Right lobe of liver (tissue), 6 donors: ENCODE measurements around the gene MRGPRX2. TPM values are rescaled to one million over a fixed set of nuclear protein-coding genes. Genes with fewer than 3 reads are reported as not detected.

Experiments used
- ATAC-seq, 4 donors: fragments of 200-7000 bp; cut with Tn5 transposase; one replicate each; pipeline ENCODE4 v1.9.1; 2020; ENCODE audit warnings: mild to moderate bottlenecking in 4 of 4, moderate library complexity in 4 of 4
- DNase-seq, 3 donors: peaks; one replicate each; pipeline ENCODE4 v3.0.0-alpha.2; 2020
- H3K27ac ChIP-seq, 3 donors: fragments of 200-600 bp; one replicate each; pipeline ENCODE4 v1.8.0; 2022
- H3K27me3 ChIP-seq, 2 donors: fragments of 200-600 bp; one replicate each; pipeline ENCODE4 v1.8.0; 2022
- H3K36me3 ChIP-seq, 4 donors: fragments of 200-600 bp; sonication (generic) in 1 of 4; one replicate each; pipeline versions ENCODE4 v1.5.1 to v1.8.0; 2017 to 2022; ENCODE audit warnings: control low read depth in 1 of 4
- H3K4me1 ChIP-seq, 4 donors: fragments of 200-600 bp; sonication (generic) in 1 of 4; one replicate each; pipeline versions ENCODE4 v1.5.1 to v1.8.0; 2017 to 2022; ENCODE audit warnings: control low read depth in 1 of 4
- H3K4me3 ChIP-seq, 3 donors: fragments of 200-600 bp; one replicate each; pipeline ENCODE4 v1.8.0; 2022
- H3K9me3 ChIP-seq, 4 donors: fragments of 200-600 bp; sonication (generic) in 1 of 4; one replicate each; pipeline versions ENCODE4 v1.5.1 to v1.8.0; 2017 to 2022; ENCODE audit warnings: control low read depth in 1 of 4
- POLR2A ChIP-seq: fragments of 450-650 bp; IDR thresholded peaks from one replicate; pipeline ENCODE4 v1.6.1; 2017; ENCODE audit warnings: antibody characterized with exemption, mild to moderate bottlenecking
- WGBS: methylation state at CpG from one replicate; pipeline ENCODE4 v1.1.6; 2018; ENCODE audit warnings: low coverage, low lambda C conversion rate; ENCODE audit not compliant: insufficient coverage; ENCODE audit errors: missing lambda C conversion rate; 5-methylcytosine and 5-hydroxymethylcytosine counted together
- intact Hi-C, 2 donors: fragments of 100-400 bp; cut with DNase I; formaldehyde crosslinking; loops; one replicate each; pipeline versions ENCODE4 v1.11.2 to v1.14.1; 2022
- total RNA-seq, 6 experiments: library from RNA; depleted of rRNA in 2 of 6; stranded (reverse); fragments of >200 nt in 2 of 6; fragmentation: NEBNext Ultra II Directional in 3 of 6; extraction: Animal tissue kit (Norgen Biotek cat#: 25700) in 3 of 6; gene quantifications; one replicate each; pipeline versions ENCODE4 v1.1.0 to v1.2.4, GENCODE V29; 2016 to 2023
- TF ChIP-seq, protein P1 (sequence below), 4 donors: fragments of 200-600 bp in 3 of 4; fragments of 450-650 bp in 1 of 4; IDR thresholded peaks; one replicate each; pipeline versions ENCODE4 v1.5.1 to v1.8.0; 2016 to 2022; ENCODE audit warnings: antibody characterized with exemption in 4 of 4, mild to moderate bottlenecking in 2 of 4
- donor health status: DM: no; HTN: yes; CAD: no.
- donor health status: DM: no; HTN: no; CAD: no.
- donor health status: DM: no; HTN: no; CAD: no.
- donor health status: DM: no; HTN: yes; CAD: no.
- donor health status: DM: no; HTN: yes; CAD: no.

The MRGPRX2 gene
- total RNA-seq, 6 experiments from 2014 or later = not detected

- Histone ChIP-seq H3K27ac (no peak overlapping the region), H3K4me1 (no peaks in the 10 kb centered on the region), H3K27me3 (no peaks in the 10 kb centered on the region), H3K36me3 (no peaks in the 10 kb centered on the region), H3K4me3 (no peak overlapping the region), H3K9me3 (no peaks in the 10 kb centered on the region)
- intact Hi-C loops = no loop called here
- ATAC-seq = no peak
- 89% methylated on average over 2 of the region's 2 CpGs for WGBS
- TF ChIP-seq, protein P1, sequence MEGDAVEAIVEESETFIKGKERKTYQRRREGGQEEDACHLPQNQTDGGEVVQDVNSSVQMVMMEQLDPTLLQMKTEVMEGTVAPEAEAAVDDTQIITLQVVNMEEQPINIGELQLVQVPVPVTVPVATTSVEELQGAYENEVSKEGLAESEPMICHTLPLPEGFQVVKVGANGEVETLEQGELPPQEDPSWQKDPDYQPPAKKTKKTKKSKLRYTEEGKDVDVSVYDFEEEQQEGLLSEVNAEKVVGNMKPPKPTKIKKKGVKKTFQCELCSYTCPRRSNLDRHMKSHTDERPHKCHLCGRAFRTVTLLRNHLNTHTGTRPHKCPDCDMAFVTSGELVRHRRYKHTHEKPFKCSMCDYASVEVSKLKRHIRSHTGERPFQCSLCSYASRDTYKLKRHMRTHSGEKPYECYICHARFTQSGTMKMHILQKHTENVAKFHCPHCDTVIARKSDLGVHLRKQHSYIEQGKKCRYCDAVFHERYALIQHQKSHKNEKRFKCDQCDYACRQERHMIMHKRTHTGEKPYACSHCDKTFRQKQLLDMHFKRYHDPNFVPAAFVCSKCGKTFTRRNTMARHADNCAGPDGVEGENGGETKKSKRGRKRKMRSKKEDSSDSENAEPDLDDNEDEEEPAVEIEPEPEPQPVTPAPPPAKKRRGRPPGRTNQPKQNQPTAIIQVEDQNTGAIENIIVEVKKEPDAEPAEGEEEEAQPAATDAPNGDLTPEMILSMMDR (IDR thresholded peaks at IDR 0.05) = no peak
- no peak for TF ChIP-seq POLR2A
- DNase-seq = no peak
Measured at GRCh38 chr11:19092850-19093249, 32.3 kb upstream of the MRGPRX2 start.

DNA sequence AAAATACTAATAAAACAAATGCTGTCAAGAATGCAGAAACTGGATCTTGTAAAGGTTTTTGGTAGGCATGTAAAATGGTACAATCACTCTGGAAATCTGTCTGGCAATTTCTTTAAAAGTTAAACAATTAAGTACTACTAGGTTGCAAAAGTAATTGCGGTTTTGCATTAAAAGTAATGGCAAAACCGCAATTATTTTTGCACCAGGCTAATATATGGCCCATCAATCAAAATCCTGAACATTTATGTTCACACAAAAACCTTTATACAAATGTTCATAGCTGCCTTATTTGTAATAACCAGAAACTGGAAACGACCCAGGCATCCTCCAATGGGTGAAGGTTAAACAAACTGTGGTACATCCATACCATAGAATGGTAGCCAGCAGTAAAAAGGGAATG, 31.8 kb upstream of the MRGPRX2 start:
- no peaks in the 10 kb centered on the region for H3K9me3 ChIP-seq
- 63% methylated on average over 3 of the region's 3 CpGs for WGBS
- no peak overlapping the region for H3K4me3 ChIP-seq
- ATAC-seq (no peak), DNase-seq (no peak)
- intact Hi-C loops = no loop called here
- H3K27me3 ChIP-seq = no peaks in the 10 kb centered on the region
- no peaks in the 10 kb centered on the region for H3K36me3 ChIP-seq
- TF ChIP-seq, protein P1 (IDR thresholded peaks at IDR 0.05) = no peak
- no peak for TF ChIP-seq POLR2A
- no peaks in the 10 kb centered on the region for H3K4me1 ChIP-seq
- H3K27ac ChIP-seq = no peak overlapping the region

DNA sequence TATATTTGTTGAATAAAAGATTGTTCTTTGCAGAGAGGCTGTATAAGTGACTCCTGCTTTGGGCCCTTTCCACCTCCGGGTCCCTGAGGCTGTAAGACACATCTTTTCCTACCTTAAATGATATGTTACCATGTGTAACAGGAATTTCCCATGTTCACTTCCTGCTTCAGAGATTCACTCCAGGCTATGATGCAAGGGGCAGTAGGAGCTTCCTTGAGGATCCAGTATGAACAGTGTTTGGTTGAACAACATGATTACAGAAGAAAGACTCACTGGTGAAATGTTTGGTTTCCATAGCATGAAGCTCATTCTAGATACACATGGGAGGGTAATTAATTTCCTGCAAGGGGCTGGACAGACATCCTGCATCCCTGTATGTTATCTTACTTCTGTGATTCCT, 30.8 kb upstream of the MRGPRX2 start:
- Histone ChIP-seq H3K4me1 (no peaks in the 10 kb centered on the region), H3K9me3 (no peaks in the 10 kb centered on the region), H3K4me3 (no peak overlapping the region), H3K27ac (no peak overlapping the region), H3K27me3 (no peaks in the 10 kb centered on the region), H3K36me3 (no peaks in the 10 kb centered on the region)
- ATAC-seq = no peak
- intact Hi-C loops = no loop called here
- WGBS = 77% methylated on average over 1 of the region's 1 CpG
- TF ChIP-seq, protein P1 (IDR thresholded peaks at IDR 0.05) = no peak
- no peak for TF ChIP-seq POLR2A
- no peak for DNase-seq

DNA sequence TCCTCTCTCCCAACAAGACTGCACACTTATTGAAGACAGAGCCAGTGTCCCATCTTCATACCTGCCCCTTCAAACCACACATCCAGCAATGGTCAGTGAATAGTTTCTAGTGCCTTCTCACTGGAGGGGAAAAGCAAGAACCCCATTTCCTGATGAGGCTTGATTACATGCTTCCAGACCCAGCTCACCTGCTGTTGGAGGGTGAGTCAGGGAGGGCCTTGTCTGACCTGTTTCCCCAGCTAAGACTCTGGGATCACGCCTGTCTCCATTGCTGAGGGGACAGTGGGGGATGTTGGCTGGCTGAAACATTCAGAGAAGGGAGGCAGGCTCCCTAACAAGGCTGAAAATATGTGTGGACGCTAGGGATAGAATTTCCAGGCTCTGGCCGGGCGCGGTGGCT, 28.9 kb upstream of the MRGPRX2 start:
- DNase-seq (no peak), ATAC-seq (no peak)
- WGBS = 61% methylated on average over 3 of the region's 5 CpGs
- intact Hi-C loops = no loop called here
- Histone ChIP-seq H3K9me3 (no peaks in the 10 kb centered on the region), H3K4me3 (no peak overlapping the region), H3K4me1 (no peaks in the 10 kb centered on the region), H3K27ac (no peak overlapping the region), H3K27me3 (no peaks in the 10 kb centered on the region), H3K36me3 (no peaks in the 10 kb centered on the region)
- TF ChIP-seq, protein P1 (IDR thresholded peaks at IDR 0.05) = no peak
- TF ChIP-seq POLR2A = no peak

GRCh38 chr11:19088791-19089190, 28.3 kb upstream of the MRGPRX2 start:
- DNase-seq (no peak), ATAC-seq (no peak)
- H3K4me3 ChIP-seq = no peak overlapping the region
- no peak overlapping the region for H3K27ac ChIP-seq
- H3K4me1 ChIP-seq = no peaks in the 10 kb centered on the region
- intact Hi-C loops = no loop called here
- 49% methylated on average over 4 of the region's 4 CpGs for WGBS
- TF ChIP-seq POLR2A = no peak
- TF ChIP-seq, protein P1 (IDR thresholded peaks at IDR 0.05) = no peak
- no peaks in the 10 kb centered on the region for H3K36me3 ChIP-seq
- H3K27me3 ChIP-seq = no peaks in the 10 kb centered on the region
- H3K9me3 ChIP-seq = no peaks in the 10 kb centered on the region
